K562 (cell line): ENCODE measurements around the gene WFIKKN1. TPM values are rescaled to one million over a fixed set of nuclear protein-coding genes. Genes with fewer than 3 reads are reported as not detected.
A peak's percentile ranks its signal among the peaks of the same experiment; 100 is the strongest.

Source experiments
- CUX1 ChIP-seq: fragments of 200-800 bp; sonication (Bioruptor generic); IDR thresholded peaks from 2 replicates; pipeline ENCODE4 v1.6.1; 2016; ENCODE audit warnings: missing genetic modification characterization, missing compliant biosample characterization
- E2F8 ChIP-seq: fragments of 450-650 bp; IDR thresholded peaks from 2 replicates; pipeline ENCODE4 v1.7.1; 2018; ENCODE audit warnings: mild to moderate bottlenecking, low read depth; ENCODE audit not compliant: partially characterized antibody
- MCM3 ChIP-seq: fragments of 450-650 bp; IDR thresholded peaks from 2 replicates; pipeline ENCODE4 v1.6.1; 2016
- NCOR1 ChIP-seq: fragments of 450-650 bp; IDR thresholded peaks from 2 replicates; pipeline ENCODE4 v1.6.1; 2016; ENCODE audit warnings: mild to moderate bottlenecking, moderate library complexity
- NR2C1 ChIP-seq, 2 experiments: fragments of 450-650 bp; IDR thresholded peaks; 2 replicates each; pipeline ENCODE4 v1.6.1; 2017; ENCODE audit warnings: mild to moderate bottlenecking in 2 of 2, antibody characterized with exemption in 1 of 2, inconsistent platforms in 1 of 2, missing compliant biosample characterization in 1 of 2, missing genetic modification characterization in 1 of 2
- NR2C2 ChIP-seq, 2 experiments: fragments of 200-800 bp in 1 of 2; sonication (Bioruptor generic) in 1 of 2; sonication (generic) in 1 of 2; formaldehyde crosslinking in 1 of 2; IDR thresholded peaks; 2 replicates each; pipeline versions ENCODE4 v1.6.1 to v1.8.0; 2016 to 2022; ENCODE audit warnings: mild to moderate bottlenecking in 1 of 2, missing compliant biosample characterization in 1 of 2, missing genetic modification characterization in 1 of 2, missing genetic modification reagents in 1 of 2
- PHF21A ChIP-seq: fragments of 450-650 bp; IDR thresholded peaks from 2 replicates; pipeline ENCODE4 v1.6.1; 2017; ENCODE audit warnings: low read depth, borderline replicate concordance
- PPARD ChIP-seq: fragments of 250-450 bp; sonication (Bioruptor Pico); IDR thresholded peaks from 2 replicates; pipeline ENCODE4 v1.8.0; 2022; ENCODE audit warnings: inconsistent platforms, mild to moderate bottlenecking, moderate library complexity
- SMAD4 ChIP-seq: fragments of 250-450 bp; sonication (Bioruptor Pico); conservative IDR thresholded peaks from 2 replicates; pipeline ENCODE4 v1.8.0; 2021; ENCODE audit warnings: inconsistent platforms, mild to moderate bottlenecking, moderate library complexity
- SMARCC2 ChIP-seq: fragments of 450-650 bp; IDR thresholded peaks from 2 replicates; pipeline ENCODE4 v1.6.1; 2017; ENCODE audit warnings: antibody characterized with exemption, moderate library complexity, mild to moderate bottlenecking, low read depth
- SMC3 ChIP-seq: conservative IDR thresholded peaks from 2 replicates; pipeline ENCODE4 v1.6.1; 2011; ENCODE audit warnings: low read depth, low read length, improper control_type of control experiment; ENCODE audit not compliant: insufficient read depth
- TCF3 ChIP-seq: sonication (generic); formaldehyde crosslinking; IDR thresholded peaks from 2 replicates; pipeline ENCODE4 v1.4.0; 2020; ENCODE audit warnings: mild to moderate bottlenecking, missing genetic modification reagents
- XRCC4 ChIP-seq: IDR thresholded peaks from one replicate; pipeline ENCODE4 v1.6.1; 2011; ENCODE audit not compliant: insufficient read depth, insufficient read length; ENCODE audit errors: extremely low read depth
- XRCC5 ChIP-seq: fragments of 200-400 bp; formaldehyde crosslinking; IDR thresholded peaks from 2 replicates; pipeline ENCODE4 v1.6.1; 2017; ENCODE audit warnings: low read depth, mild to moderate bottlenecking, low read length
- ZBTB7A ChIP-seq: IDR thresholded peaks from 2 replicates; pipeline ENCODE4 v1.6.1; 2011; ENCODE audit warnings: low read depth, mild to moderate bottlenecking, low read length, moderate library complexity, borderline replicate concordance; ENCODE audit not compliant: control insufficient read depth
- ZNF444 ChIP-seq: fragments of 250-450 bp; sonication (Bioruptor Pico); IDR thresholded peaks from 2 replicates; pipeline ENCODE4 v1.4.0; 2020; ENCODE audit warnings: mild to moderate bottlenecking, moderate library complexity
- ZNF76 ChIP-seq: fragments of 250-450 bp; sonication (Bioruptor Pico); IDR thresholded peaks from 2 replicates; pipeline ENCODE4 v1.4.0; 2020; ENCODE audit warnings: mild to moderate bottlenecking, moderate library complexity, borderline replicate concordance
- polyA plus RNA-seq, 8 experiments: library from polyadenylated mRNA; depleted of rRNA in 4 of 8; stranded (reverse) in 5 of 8; unstranded in 3 of 8; fragments of >200 nt; fragmentation: Nextera tagmentation in 2 of 8; fragmentation: Illumina TruSeq in 1 of 8; extraction: Ambion mirVana in 2 of 8; extraction: Trizol in 1 of 8; gene quantifications; 2 replicates each; pipeline versions ENCODE4 v1.2.1 to v1.2.3, GENCODE V29; 2011 to 2014; ENCODE audit warnings: inconsistent platforms in 1 of 8, missing spikeins in 1 of 8
- total RNA-seq, 7 experiments: library from RNA; depleted of rRNA in 6 of 7; stranded (reverse); fragments of >200 nt in 6 of 7; fragmentation: Illumina TruSeq in 2 of 7; extraction: Trizol in 2 of 7; gene quantifications; 2 replicates each; pipeline versions ENCODE4 v1.2.1 to v1.2.3, GENCODE V29; 2011 to 2021; ENCODE audit warnings: low replicate concordance in 1 of 7
- TF ChIP-seq, protein P1 (sequence below): sonication (generic); formaldehyde crosslinking; IDR thresholded peaks from 2 replicates; pipeline ENCODE4 v1.8.0; 2022; ENCODE audit warnings: mild to moderate bottlenecking, missing genetic modification reagents, borderline replicate concordance

Gene WFIKKN1
- total and polyA plus RNA-seq, 9 of the 15 experiments (the other 6 are each of a cell fraction or from before 2014, with no cell fraction given): 0.14 to 1.1 (median 0.50) TPM; not detected in 4

DNA sequence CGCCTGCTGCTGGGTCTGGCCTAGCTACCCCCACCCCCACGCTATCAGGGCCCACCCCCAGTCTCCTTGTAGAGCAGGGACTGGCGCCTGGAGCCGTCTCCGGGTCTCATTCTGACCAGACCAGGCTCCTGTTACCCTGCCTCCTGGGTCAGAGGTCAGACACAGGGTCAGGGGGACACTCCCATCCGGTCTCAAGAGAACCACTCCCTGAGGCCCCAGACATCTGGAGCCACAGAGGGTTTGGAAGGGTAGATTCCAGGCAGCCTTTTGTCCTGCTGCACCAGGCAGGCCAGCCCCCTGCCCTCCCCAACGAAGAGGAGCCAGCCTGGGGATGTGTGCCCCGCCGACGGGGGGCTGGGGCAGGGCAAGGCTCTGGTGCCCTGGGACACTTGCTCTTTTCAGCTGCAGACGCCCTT, 944 bp upstream of the WFIKKN1 start (continued):
- no peak for TF ChIP-seq E2F8
- TF ChIP-seq NR2C2 (CRISPR knock-in tag; IDR thresholded peaks at IDR 0.05): peak; percentile 26; the same call in 1 of the 2 replicates
- peak; percentile 72 for TF ChIP-seq NR2C2 (tag; IDR thresholded peaks at IDR 0.05)
- TF ChIP-seq PPARD (CRISPR knock-in tag): no peak
- TF ChIP-seq NCOR1: peak; percentile 65
- no peak for TF ChIP-seq ZNF76 (CRISPR knock-in tag)
- peak; percentile 92 for TF ChIP-seq NR2C1 (IDR thresholded peaks at IDR 0.05)
- peak; percentile 94 for TF ChIP-seq NR2C1 (tag; IDR thresholded peaks at IDR 0.05)
- TF ChIP-seq XRCC5: no peak
- no peak for TF ChIP-seq PHF21A
- TF ChIP-seq ZNF444 (CRISPR knock-in tag): no peak
- no peak for TF ChIP-seq CUX1 (CRISPR knock-in tag)
- peak; percentile 69; the same call in 1 of the 2 replicates for TF ChIP-seq ZBTB7A
- TF ChIP-seq SMC3: no peak
- TF ChIP-seq SMAD4 (CRISPR knock-in tag): peak; percentile 59
- TF ChIP-seq, protein P1, sequence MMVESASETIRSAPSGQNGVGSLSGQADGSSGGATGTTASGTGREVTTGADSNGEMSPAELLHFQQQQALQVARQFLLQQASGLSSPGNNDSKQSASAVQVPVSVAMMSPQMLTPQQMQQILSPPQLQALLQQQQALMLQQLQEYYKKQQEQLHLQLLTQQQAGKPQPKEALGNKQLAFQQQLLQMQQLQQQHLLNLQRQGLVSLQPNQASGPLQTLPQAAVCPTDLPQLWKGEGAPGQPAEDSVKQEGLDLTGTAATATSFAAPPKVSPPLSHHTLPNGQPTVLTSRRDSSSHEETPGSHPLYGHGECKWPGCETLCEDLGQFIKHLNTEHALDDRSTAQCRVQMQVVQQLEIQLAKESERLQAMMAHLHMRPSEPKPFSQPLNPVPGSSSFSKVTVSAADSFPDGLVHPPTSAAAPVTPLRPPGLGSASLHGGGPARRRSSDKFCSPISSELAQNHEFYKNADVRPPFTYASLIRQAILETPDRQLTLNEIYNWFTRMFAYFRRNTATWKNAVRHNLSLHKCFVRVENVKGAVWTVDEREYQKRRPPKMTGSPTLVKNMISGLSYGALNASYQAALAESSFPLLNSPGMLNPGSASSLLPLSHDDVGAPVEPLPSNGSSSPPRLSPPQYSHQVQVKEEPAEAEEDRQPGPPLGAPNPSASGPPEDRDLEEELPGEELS (CRISPR knock-in tag): no peak
- peak; percentile 43; the same call in 1 of the 2 replicates for TF ChIP-seq TCF3 (CRISPR knock-in tag)
- TF ChIP-seq SMARCC2: no peak
- TF ChIP-seq MCM3: no peak
- TF ChIP-seq XRCC4: no peak
